ENCODE results near the gene MUC13.

The MUC13 gene

DNA sequence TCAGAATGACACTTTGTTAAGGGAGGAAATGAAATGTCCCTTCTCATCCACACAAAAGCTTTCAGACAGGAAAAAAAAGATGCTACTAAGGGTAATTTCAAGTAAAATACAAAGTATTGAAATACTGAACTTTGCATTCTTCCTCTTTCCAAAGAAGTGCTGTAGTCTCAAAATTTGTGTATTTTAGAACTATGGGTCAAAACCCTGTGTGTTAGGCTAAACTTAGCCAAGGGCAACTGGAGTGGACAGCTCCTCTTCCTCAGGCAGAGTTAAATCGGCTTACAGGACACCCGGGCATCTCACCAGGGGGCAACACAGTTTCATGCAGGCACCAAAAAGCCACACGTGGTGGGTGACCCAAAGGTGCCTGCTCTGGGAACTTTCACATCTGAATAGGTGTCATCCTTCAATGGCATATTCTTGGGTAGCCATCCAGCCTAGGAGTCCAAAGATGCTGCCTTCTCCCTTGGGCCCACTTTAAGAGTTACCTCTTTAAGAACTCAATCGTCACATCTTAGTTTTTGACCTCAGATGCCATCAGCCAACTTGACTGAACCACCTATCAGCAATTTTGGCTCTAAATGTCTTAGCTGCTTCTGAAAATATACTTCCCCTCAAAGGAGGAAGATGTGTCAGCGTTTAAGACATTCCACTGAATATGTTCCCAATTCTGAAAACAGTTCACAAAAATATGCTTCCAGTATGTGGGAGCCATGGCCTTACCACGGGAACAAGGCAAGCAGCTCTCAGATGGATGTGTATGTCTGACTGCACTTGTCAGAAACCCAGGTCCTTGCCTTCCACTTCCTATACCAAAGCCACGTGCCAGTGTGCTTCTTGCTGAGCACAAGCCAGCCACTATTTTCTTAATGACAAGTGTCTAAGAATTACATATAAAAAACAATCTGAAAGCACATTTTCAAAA lies 32.2 kb upstream of the MUC13 start:
- no peaks in the 10 kb centered on the region for H3K9me3 ChIP-seq
- no peaks in the 10 kb centered on the region; the same call in 1 of the 2 replicates for H3K4me1 ChIP-seq
- no peak overlapping the region for H3K4me3 ChIP-seq (ENCODE audit: low read depth, low read length)
- DNase-seq = no peak
- TF ChIP-seq, protein P1, sequence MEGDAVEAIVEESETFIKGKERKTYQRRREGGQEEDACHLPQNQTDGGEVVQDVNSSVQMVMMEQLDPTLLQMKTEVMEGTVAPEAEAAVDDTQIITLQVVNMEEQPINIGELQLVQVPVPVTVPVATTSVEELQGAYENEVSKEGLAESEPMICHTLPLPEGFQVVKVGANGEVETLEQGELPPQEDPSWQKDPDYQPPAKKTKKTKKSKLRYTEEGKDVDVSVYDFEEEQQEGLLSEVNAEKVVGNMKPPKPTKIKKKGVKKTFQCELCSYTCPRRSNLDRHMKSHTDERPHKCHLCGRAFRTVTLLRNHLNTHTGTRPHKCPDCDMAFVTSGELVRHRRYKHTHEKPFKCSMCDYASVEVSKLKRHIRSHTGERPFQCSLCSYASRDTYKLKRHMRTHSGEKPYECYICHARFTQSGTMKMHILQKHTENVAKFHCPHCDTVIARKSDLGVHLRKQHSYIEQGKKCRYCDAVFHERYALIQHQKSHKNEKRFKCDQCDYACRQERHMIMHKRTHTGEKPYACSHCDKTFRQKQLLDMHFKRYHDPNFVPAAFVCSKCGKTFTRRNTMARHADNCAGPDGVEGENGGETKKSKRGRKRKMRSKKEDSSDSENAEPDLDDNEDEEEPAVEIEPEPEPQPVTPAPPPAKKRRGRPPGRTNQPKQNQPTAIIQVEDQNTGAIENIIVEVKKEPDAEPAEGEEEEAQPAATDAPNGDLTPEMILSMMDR (IDR thresholded peaks at IDR 0.05; ENCODE audit: low read depth, low read length) = no peak
- H3K36me3 ChIP-seq = 0 out of 2 replicates have a peak, but pooled peaks cover 6% of the 10 kb centered on the region
- H3K27me3 ChIP-seq = no peaks in the 10 kb centered on the region

DNA sequence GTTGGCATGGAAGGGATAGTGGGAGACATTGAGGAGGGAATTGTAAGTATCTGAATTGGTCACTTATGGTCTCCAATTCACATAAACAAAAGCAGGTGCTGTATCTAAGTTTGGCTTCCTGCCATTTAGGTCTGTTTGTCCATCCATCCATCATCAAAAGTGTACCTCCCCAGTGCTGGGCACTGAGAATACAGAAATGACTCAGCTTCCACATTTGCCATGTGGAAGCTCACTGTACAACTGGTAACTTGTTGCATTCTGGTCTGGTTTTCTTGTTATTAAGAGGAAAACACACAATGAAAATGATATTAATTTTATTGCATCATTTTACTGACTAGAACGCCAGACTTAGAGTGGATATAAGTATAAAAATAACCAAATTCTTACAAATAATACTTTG lies 30.9 kb upstream of the MUC13 start:
- TF ChIP-seq, protein P1 (IDR thresholded peaks at IDR 0.05; ENCODE audit: low read depth, low read length) = no peak
- Histone ChIP-seq H3K4me3 (ENCODE audit: low read depth, low read length) (no peak overlapping the region), H3K9me3 (no peaks in the 10 kb centered on the region), H3K27me3 (no peaks in the 10 kb centered on the region), H3K36me3 (0 out of 2 replicates have a peak, but pooled peaks cover 6% of the 10 kb centered on the region), H3K4me1 (no peaks in the 10 kb centered on the region; the same call in 1 of the 2 replicates)
- DNase-seq = no peak

DNA sequence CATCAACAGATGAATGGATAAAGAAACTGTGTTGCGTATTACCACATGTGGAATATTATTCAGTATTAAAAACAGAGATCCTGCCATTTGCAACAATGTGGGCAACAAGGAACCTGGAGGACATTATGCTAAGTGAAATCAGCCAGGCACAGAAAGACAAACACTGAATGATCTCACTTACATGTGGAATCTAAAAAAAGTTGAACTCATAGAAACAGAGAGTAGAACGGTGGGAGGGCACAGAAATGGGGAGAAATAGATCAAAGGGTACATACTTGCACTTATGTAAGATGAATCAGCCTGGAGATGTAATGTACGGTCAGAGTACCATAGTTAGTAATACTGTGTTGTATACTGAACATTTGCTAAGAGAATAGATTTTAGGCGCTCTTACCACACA lies 29.8 kb upstream of the MUC13 start:
- H3K9me3 ChIP-seq = no peaks in the 10 kb centered on the region
- peaks cover 3% of the 10 kb centered on the region for H3K4me1 ChIP-seq
- no peak overlapping the region for H3K4me3 ChIP-seq (ENCODE audit: low read depth, low read length)
- TF ChIP-seq, protein P1 (IDR thresholded peaks at IDR 0.05; ENCODE audit: low read depth, low read length) = no peak
- no peaks in the 10 kb centered on the region for H3K36me3 ChIP-seq
- no peaks in the 10 kb centered on the region for H3K27me3 ChIP-seq
- DNase-seq = no peak

DNA sequence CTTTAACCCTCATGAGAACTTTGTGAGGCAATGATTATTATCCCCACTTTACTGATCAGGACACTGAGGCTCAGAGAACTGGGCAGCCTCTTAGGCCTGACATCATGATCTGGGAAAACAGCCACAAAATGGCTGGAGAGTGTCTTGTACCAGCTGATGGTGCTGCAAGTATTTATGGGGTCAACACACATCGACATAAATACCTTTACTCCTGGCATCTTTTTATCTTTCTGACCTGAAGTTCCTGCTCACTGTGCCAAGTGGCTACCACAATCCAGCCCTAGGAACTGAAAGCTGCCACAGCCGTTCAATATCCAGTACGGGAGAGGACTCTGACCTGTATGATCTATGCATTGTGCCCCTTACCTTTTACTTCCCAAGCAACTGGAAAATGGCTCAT lies 29.2 kb upstream of the MUC13 start:
- H3K27me3 ChIP-seq = no peaks in the 10 kb centered on the region
- DNase-seq = no peak
- TF ChIP-seq, protein P1 (IDR thresholded peaks at IDR 0.05; ENCODE audit: low read depth, low read length) = no peak
- H3K4me3 ChIP-seq (ENCODE audit: low read depth, low read length) = no peak overlapping the region
- H3K4me1 ChIP-seq = peaks cover 7% of the 10 kb centered on the region
- no peaks in the 10 kb centered on the region for H3K9me3 ChIP-seq
- no peaks in the 10 kb centered on the region for H3K36me3 ChIP-seq

DNA sequence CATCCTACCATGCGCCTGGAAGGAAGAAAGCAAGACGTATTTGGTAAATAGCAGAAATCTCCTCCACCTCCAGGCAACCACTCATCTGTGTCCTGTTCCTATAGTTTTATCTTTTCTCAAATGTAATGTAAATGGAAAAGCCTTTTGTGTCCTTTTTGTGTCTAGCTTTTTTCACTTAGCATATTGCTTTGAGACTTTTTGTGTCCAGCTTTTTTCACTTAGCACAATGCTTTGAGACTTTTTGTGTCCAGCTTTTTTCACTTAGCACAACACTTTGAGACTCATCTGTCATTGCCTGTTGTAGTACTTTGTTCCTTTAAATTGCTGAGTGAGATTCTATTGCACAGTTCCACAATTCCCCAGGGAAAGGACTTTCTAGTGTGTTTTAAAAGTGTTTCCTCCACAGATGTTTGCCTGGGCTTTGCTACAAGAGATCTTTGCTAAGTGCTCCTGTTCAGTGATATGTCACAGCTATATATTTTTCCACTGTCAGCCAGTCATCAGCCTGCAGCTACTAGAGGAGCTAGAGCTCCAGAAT lies 27.9 kb upstream of the MUC13 start:
- TF ChIP-seq, protein P1 (IDR thresholded peaks at IDR 0.05; ENCODE audit: low read depth, low read length) = no peak
- Histone ChIP-seq H3K36me3 (no peaks in the 10 kb centered on the region), H3K9me3 (no peaks in the 10 kb centered on the region), H3K4me3 (ENCODE audit: low read depth, low read length) (no peak overlapping the region), H3K27me3 (no peaks in the 10 kb centered on the region), H3K4me1 (peaks cover 10% of the 10 kb centered on the region)
- no peak for DNase-seq

DNA sequence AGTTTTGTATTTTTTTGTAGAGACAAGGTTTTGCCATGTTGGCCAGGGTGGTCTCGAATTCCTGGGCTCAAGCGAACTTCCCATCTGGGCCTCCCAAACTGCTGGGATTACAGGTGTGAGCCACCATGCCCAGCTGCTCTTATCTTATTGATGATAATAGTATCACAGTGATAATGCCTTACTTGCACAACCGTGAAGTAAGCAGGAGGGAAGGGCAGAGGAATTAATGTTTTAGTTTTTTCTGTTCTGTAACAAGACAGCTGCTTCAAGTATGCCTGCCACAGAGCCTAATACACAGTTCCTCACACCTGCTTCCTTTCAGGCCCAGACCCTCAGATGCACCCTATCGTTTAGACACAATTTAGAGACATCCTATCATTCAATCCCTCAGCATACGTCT lies 26.1 kb upstream of the MUC13 start:
- no peak overlapping the region for H3K4me3 ChIP-seq (ENCODE audit: low read depth, low read length)
- peaks cover 10% of the 10 kb centered on the region for H3K4me1 ChIP-seq
- TF ChIP-seq, protein P1 (IDR thresholded peaks at IDR 0.05; ENCODE audit: low read depth, low read length) = no peak
- H3K36me3 ChIP-seq = no peaks in the 10 kb centered on the region
- DNase-seq = no peak
- no peaks in the 10 kb centered on the region for H3K27me3 ChIP-seq
- H3K9me3 ChIP-seq = no peaks in the 10 kb centered on the region

All from BE2C (cell line).